GM23338 (cell line): ENCODE results near the gene EXD3.

Source experiments
- CREB1 ChIP-seq: fragments of 250-450 bp; sonication (Bioruptor Pico); IDR thresholded peaks from 2 replicates; pipeline ENCODE4 v1.5.0; 2020; ENCODE audit warnings: low read depth, mild to moderate bottlenecking, moderate library complexity
- EZH2 ChIP-seq: fragments of 200-600 bp; sonication (generic); IDR thresholded peaks from one replicate; pipeline ENCODE4 v1.8.0; 2017; ENCODE audit warnings: antibody characterized with exemption, mild to moderate bottlenecking, low read depth; ENCODE audit not compliant: unreplicated experiment
- EZH2phosphoT487 ChIP-seq: fragments of 200-600 bp; sonication (generic); IDR thresholded peaks from one replicate; pipeline ENCODE4 v1.8.1; 2018; ENCODE audit warnings: antibody characterized with exemption; ENCODE audit not compliant: unreplicated experiment
- JUNB ChIP-seq: IDR thresholded peaks from one replicate; pipeline ENCODE4 v1.6.1; 2016; ENCODE audit warnings: antibody characterized with exemption; ENCODE audit not compliant: unreplicated experiment
- NANOG ChIP-seq: IDR thresholded peaks from 2 replicates; pipeline ENCODE4 v1.6.1; 2016; ENCODE audit warnings: antibody characterized with exemption, borderline replicate concordance
- POLR2AphosphoS5 ChIP-seq: IDR thresholded peaks from 2 replicates; pipeline ENCODE4 v1.6.1; 2016; ENCODE audit warnings: antibody characterized with exemption, low read depth
- STAT1 ChIP-seq: IDR thresholded peaks from one replicate; pipeline ENCODE4 v1.6.1; 2016; ENCODE audit warnings: antibody characterized with exemption; ENCODE audit not compliant: unreplicated experiment
- TF ChIP-seq, protein P1 (sequence below), 2 experiments: fragments of 200-600 bp in 1 of 2; sonication (generic) in 1 of 2; conservative IDR thresholded peaks; 2 replicates each; pipeline versions ENCODE4 v1.5.1 to v1.6.1; 2016 to 2017; ENCODE audit warnings: antibody characterized with exemption in 2 of 2, low read depth in 2 of 2, mild to moderate bottlenecking in 2 of 2, moderate library complexity in 1 of 2
- TF ChIP-seq, protein P2 (sequence below): IDR thresholded peaks from one replicate; pipeline ENCODE4 v1.6.1; 2018; ENCODE audit warnings: antibody characterized with exemption; ENCODE audit not compliant: unreplicated experiment
- TF ChIP-seq, protein P3 (sequence below): fragments of 250-450 bp; sonication (Bioruptor Pico); IDR thresholded peaks from 2 replicates; pipeline ENCODE4 v1.5.0; 2020; ENCODE audit warnings: mild to moderate bottlenecking, moderate library complexity
- TF ChIP-seq, protein P4 (sequence below): IDR thresholded peaks from 2 replicates; pipeline ENCODE4 v1.6.1; 2016; ENCODE audit warnings: antibody characterized with exemption

DNA sequence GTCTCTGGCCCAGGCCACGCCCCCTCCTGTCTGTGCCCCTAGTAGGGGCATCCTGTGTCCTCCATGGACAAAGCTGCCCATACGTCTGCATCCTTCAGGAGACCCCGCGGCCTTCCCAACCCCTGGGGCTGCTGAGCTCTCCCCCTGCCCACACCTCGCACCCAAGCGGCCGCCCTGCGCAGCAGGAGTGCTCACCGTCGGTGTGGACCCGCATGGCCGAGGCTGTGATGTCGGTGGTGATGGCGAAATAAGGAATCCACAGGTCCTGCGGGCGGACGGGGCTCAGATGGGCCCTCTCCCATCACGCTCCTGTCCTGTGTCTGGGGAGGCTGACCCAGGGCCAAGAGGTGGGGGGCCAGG, 40.9 kb upstream of the EXD3 start:
- no peak for TF ChIP-seq POLR2AphosphoS5
- no peak for TF ChIP-seq EZH2phosphoT487
- TF ChIP-seq, protein P1, sequence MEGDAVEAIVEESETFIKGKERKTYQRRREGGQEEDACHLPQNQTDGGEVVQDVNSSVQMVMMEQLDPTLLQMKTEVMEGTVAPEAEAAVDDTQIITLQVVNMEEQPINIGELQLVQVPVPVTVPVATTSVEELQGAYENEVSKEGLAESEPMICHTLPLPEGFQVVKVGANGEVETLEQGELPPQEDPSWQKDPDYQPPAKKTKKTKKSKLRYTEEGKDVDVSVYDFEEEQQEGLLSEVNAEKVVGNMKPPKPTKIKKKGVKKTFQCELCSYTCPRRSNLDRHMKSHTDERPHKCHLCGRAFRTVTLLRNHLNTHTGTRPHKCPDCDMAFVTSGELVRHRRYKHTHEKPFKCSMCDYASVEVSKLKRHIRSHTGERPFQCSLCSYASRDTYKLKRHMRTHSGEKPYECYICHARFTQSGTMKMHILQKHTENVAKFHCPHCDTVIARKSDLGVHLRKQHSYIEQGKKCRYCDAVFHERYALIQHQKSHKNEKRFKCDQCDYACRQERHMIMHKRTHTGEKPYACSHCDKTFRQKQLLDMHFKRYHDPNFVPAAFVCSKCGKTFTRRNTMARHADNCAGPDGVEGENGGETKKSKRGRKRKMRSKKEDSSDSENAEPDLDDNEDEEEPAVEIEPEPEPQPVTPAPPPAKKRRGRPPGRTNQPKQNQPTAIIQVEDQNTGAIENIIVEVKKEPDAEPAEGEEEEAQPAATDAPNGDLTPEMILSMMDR (conservative IDR thresholded peaks at IDR 0.05; ENCODE audit: low read depth in 2 of 2), result no peak
- no peak for TF ChIP-seq CREB1
- no peak for TF ChIP-seq EZH2
- TF ChIP-seq, protein P2, sequence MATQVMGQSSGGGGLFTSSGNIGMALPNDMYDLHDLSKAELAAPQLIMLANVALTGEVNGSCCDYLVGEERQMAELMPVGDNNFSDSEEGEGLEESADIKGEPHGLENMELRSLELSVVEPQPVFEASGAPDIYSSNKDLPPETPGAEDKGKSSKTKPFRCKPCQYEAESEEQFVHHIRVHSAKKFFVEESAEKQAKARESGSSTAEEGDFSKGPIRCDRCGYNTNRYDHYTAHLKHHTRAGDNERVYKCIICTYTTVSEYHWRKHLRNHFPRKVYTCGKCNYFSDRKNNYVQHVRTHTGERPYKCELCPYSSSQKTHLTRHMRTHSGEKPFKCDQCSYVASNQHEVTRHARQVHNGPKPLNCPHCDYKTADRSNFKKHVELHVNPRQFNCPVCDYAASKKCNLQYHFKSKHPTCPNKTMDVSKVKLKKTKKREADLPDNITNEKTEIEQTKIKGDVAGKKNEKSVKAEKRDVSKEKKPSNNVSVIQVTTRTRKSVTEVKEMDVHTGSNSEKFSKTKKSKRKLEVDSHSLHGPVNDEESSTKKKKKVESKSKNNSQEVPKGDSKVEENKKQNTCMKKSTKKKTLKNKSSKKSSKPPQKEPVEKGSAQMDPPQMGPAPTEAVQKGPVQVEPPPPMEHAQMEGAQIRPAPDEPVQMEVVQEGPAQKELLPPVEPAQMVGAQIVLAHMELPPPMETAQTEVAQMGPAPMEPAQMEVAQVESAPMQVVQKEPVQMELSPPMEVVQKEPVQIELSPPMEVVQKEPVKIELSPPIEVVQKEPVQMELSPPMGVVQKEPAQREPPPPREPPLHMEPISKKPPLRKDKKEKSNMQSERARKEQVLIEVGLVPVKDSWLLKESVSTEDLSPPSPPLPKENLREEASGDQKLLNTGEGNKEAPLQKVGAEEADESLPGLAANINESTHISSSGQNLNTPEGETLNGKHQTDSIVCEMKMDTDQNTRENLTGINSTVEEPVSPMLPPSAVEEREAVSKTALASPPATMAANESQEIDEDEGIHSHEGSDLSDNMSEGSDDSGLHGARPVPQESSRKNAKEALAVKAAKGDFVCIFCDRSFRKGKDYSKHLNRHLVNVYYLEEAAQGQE, result no peak
- TF ChIP-seq, protein P3, sequence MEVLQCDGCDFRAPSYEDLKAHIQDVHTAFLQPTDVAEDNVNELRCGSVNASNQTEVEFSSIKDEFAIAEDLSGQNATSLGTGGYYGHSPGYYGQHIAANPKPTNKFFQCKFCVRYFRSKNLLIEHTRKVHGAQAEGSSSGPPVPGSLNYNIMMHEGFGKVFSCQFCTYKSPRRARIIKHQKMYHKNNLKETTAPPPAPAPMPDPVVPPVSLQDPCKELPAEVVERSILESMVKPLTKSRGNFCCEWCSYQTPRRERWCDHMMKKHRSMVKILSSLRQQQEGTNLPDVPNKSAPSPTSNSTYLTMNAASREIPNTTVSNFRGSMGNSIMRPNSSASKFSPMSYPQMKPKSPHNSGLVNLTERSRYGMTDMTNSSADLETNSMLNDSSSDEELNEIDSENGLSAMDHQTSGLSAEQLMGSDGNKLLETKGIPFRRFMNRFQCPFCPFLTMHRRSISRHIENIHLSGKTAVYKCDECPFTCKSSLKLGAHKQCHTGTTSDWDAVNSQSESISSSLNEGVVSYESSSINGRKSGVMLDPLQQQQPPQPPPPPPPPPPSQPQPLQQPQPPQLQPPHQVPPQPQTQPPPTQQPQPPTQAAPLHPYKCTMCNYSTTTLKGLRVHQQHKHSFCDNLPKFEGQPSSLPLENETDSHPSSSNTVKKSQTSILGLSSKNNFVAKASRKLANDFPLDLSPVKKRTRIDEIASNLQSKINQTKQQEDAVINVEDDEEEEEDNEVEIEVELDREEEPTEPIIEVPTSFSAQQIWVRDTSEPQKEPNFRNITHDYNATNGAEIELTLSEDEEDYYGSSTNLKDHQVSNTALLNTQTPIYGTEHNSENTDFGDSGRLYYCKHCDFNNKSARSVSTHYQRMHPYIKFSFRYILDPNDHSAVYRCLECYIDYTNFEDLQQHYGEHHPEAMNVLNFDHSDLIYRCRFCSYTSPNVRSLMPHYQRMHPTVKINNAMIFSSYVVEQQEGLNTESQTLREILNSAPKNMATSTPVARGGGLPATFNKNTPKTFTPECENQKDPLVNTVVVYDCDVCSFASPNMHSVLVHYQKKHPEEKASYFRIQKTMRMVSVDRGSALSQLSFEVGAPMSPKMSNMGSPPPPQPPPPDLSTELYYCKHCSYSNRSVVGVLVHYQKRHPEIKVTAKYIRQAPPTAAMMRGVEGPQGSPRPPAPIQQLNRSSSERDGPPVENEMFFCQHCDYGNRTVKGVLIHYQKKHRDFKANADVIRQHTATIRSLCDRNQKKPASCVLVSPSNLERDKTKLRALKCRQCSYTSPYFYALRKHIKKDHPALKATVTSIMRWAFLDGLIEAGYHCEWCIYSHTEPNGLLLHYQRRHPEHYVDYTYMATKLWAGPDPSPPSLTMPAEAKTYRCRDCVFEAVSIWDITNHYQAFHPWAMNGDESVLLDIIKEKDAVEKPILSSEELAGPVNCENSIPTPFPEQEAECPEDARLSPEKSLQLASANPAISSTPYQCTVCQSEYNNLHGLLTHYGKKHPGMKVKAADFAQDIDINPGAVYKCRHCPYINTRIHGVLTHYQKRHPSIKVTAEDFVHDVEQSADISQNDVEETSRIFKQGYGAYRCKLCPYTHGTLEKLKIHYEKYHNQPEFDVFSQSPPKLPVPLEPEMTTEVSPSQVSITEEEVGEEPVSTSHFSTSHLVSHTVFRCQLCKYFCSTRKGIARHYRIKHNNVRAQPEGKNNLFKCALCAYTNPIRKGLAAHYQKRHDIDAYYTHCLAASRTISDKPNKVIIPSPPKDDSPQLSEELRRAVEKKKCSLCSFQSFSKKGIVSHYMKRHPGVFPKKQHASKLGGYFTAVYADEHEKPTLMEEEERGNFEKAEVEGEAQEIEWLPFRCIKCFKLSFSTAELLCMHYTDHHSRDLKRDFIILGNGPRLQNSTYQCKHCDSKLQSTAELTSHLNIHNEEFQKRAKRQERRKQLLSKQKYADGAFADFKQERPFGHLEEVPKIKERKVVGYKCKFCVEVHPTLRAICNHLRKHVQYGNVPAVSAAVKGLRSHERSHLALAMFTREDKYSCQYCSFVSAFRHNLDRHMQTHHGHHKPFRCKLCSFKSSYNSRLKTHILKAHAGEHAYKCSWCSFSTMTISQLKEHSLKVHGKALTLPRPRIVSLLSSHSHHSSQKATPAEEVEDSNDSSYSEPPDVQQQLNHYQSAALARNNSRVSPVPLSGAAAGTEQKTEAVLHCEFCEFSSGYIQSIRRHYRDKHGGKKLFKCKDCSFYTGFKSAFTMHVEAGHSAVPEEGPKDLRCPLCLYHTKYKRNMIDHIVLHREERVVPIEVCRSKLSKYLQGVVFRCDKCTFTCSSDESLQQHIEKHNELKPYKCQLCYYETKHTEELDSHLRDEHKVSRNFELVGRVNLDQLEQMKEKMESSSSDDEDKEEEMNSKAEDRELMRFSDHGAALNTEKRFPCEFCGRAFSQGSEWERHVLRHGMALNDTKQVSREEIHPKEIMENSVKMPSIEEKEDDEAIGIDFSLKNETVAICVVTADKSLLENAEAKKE (CRISPR knock-in tag), result no peak
- TF ChIP-seq JUNB, result no peak
- TF ChIP-seq STAT1, result no peak
- TF ChIP-seq, protein P4, sequence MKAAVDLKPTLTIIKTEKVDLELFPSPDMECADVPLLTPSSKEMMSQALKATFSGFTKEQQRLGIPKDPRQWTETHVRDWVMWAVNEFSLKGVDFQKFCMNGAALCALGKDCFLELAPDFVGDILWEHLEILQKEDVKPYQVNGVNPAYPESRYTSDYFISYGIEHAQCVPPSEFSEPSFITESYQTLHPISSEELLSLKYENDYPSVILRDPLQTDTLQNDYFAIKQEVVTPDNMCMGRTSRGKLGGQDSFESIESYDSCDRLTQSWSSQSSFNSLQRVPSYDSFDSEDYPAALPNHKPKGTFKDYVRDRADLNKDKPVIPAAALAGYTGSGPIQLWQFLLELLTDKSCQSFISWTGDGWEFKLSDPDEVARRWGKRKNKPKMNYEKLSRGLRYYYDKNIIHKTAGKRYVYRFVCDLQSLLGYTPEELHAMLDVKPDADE, result no peak
- TF ChIP-seq NANOG, result no peak
